SK-N-SH (cell line): ENCODE measurements around the gene ARHGAP26. TPM values are rescaled to one million over a fixed set of nuclear protein-coding genes. Genes with fewer than 3 reads are reported as not detected.

Source experiments
- CTCF ChIA-PET: fragments of 300-600, 350-600 bp; formaldehyde crosslinking; extraction: SDS; loops from one replicate; lab custom pipeline; 2021; lab: Yijun Ruan, JAX
- POLR2A ChIA-PET: fragments of 350-600 bp; sonication (Branson Sonifier 250); formaldehyde crosslinking; extraction: SDS; loops from one replicate; lab custom pipeline; 2020; ENCODE audit warnings: antibody characterized with exemption, inconsistent platforms; lab: Yijun Ruan, JAX
- DNase-seq: peaks from one replicate; pipeline ENCODE4 v3.0.0; 2012
- H2AFZ ChIP-seq: fragments of 200-600 bp; sonication (generic); 2 replicates; pipeline ENCODE4 v1.8.1; 2016; ENCODE audit warnings: antibody characterized with exemption, mild to moderate bottlenecking, low read depth
- H3F3A ChIP-seq: fragments of 200-600 bp; sonication (generic); replicated peaks from 2 replicates; pipeline ENCODE3; 2016; ENCODE audit warnings: antibody characterized with exemption, mild to moderate bottlenecking; ENCODE audit not compliant: insufficient read depth
- H3K27ac ChIP-seq, 2 experiments: fragments of 200-500 bp in 1 of 2; fragments of 200-600 bp in 1 of 2; sonication (Bioruptor generic) in 1 of 2; sonication (generic), shearing (Covaris generic) in 1 of 2; 2 replicates each; pipeline versions ENCODE4 v1.5.1 to v1.6.1; 2014 to 2016; ENCODE audit warnings: low read depth in 2 of 2, inconsistent platforms in 1 of 2, low read length in 1 of 2, mild to moderate bottlenecking in 1 of 2, mixed read lengths in 1 of 2
- H3K27me3 ChIP-seq: fragments of 200-600 bp; sonication (generic), shearing (Covaris generic); 2 replicates; pipeline ENCODE4 v1.6.1; 2016; ENCODE audit warnings: mixed run types; ENCODE audit not compliant: insufficient read depth
- H3K36me3 ChIP-seq, 2 experiments: fragments of 200-500 bp in 1 of 2; fragments of 200-600 bp in 1 of 2; sonication (Bioruptor generic) in 1 of 2; sonication (generic) in 1 of 2; replicated peaks in 1 of 2; 2 replicates each; pipeline versions ENCODE3 to v1.5.1; 2014 to 2016; ENCODE audit warnings: low read length in 1 of 2, mild to moderate bottlenecking in 1 of 2; ENCODE audit not compliant: insufficient read depth in 2 of 2, control insufficient read depth in 1 of 2
- H3K4me1 ChIP-seq, 2 experiments: fragments of 200-500 bp in 1 of 2; fragments of 200-600 bp in 1 of 2; sonication (Bioruptor generic) in 1 of 2; sonication (generic), shearing (Covaris generic) in 1 of 2; 2 replicates each; pipeline versions ENCODE4 v1.5.1 to v1.6.1; 2014 to 2016; ENCODE audit warnings: low read depth in 1 of 2, low read length in 1 of 2, mixed run types in 1 of 2; ENCODE audit not compliant: insufficient read depth in 2 of 2, control insufficient read depth in 1 of 2
- H3K4me2 ChIP-seq: fragments of 200-600 bp; sonication (generic), shearing (Covaris generic); 2 replicates; pipeline ENCODE4 v1.6.1; 2017; ENCODE audit warnings: mixed run types
- H3K4me3 ChIP-seq, 2 experiments: fragments of 200-500 bp in 1 of 2; fragments of 200-600 bp in 1 of 2; sonication (Bioruptor generic) in 1 of 2; sonication (generic), shearing (Covaris generic) in 1 of 2; 2 replicates each; pipeline versions ENCODE4 v1.5.1 to v1.8.1; 2014 to 2016; ENCODE audit warnings: low read depth in 2 of 2, inconsistent platforms in 1 of 2, low read length in 1 of 2, mild to moderate bottlenecking in 1 of 2, mixed read lengths in 1 of 2, moderate library complexity in 1 of 2
- H3K79me2 ChIP-seq: fragments of 200-600 bp; sonication (generic); 2 replicates; pipeline ENCODE4 v1.8.1; 2017; ENCODE audit warnings: mild to moderate bottlenecking; ENCODE audit not compliant: insufficient read depth
- H3K9ac ChIP-seq: fragments of 200-600 bp; sonication (generic); 2 replicates; pipeline ENCODE4 v1.6.1; 2017; ENCODE audit warnings: mixed run types
- H3K9me2 ChIP-seq: fragments of 200-600 bp; sonication (generic); 2 replicates; pipeline ENCODE4 v1.6.1; 2017; ENCODE audit warnings: mixed run types
- H3K9me3 ChIP-seq: fragments of 200-600 bp; sonication (generic); 2 replicates; pipeline ENCODE4 v1.6.1; 2017; ENCODE audit warnings: mixed run types, mild to moderate bottlenecking, moderate library complexity
- H4K20me1 ChIP-seq: fragments of 200-600 bp; sonication (generic); 2 replicates; pipeline ENCODE4 v1.6.1; 2017; ENCODE audit warnings: mild to moderate bottlenecking, mixed run types; ENCODE audit not compliant: insufficient read depth
- FOXM1 ChIP-seq: IDR thresholded peaks from 2 replicates; pipeline ENCODE4 v1.4.0; 2012; ENCODE audit warnings: low read depth, mild to moderate bottlenecking
- GABPA ChIP-seq: IDR thresholded peaks from 2 replicates; pipeline ENCODE4 v1.4.0; 2012; ENCODE audit warnings: low read depth, mild to moderate bottlenecking
- MEF2A ChIP-seq: IDR thresholded peaks from 2 replicates; pipeline ENCODE4 v1.4.0; 2012; ENCODE audit warnings: low read depth, borderline replicate concordance
- POLR2AphosphoS5 ChIP-seq: IDR thresholded peaks from 2 replicates; pipeline ENCODE4 v1.6.1; 2012; ENCODE audit warnings: low read depth, low read length
- RAD21 ChIP-seq: IDR thresholded peaks from 2 replicates; pipeline ENCODE4 v1.6.1; 2012; ENCODE audit warnings: mild to moderate bottlenecking, low read length
- RCOR1 ChIP-seq: fragments of 150-350 bp; IDR thresholded peaks from 2 replicates; pipeline ENCODE4 v1.6.1; 2017; ENCODE audit warnings: antibody characterized with exemption, low read length
- RFX5 ChIP-seq: IDR thresholded peaks from 2 replicates; pipeline ENCODE4 v1.6.1; 2012; ENCODE audit warnings: mild to moderate bottlenecking, improper control_type of control experiment, low read length
- RXRA ChIP-seq: IDR thresholded peaks from 2 replicates; pipeline ENCODE4 v1.4.0; 2012; ENCODE audit warnings: low read depth, mild to moderate bottlenecking, borderline replicate concordance
- SIN3A ChIP-seq: IDR thresholded peaks from 2 replicates; pipeline ENCODE4 v1.6.1; 2012; ENCODE audit warnings: low read depth, mild to moderate bottlenecking, low read length, moderate library complexity, borderline replicate concordance
- TEAD4 ChIP-seq: IDR thresholded peaks from 2 replicates; pipeline ENCODE4 v1.4.0; 2012; ENCODE audit warnings: mild to moderate bottlenecking, borderline replicate concordance; ENCODE audit not compliant: insufficient read depth
- WGBS: methylation state at CpG from one replicate; pipeline ENCODE4 v1.1.6; 2017; ENCODE audit warnings: low lambda C conversion rate; 5-methylcytosine and 5-hydroxymethylcytosine counted together
- polyA plus RNA-seq, 3 experiments: library from polyadenylated mRNA; depleted of rRNA; stranded (reverse); fragments of >200 nt; gene quantifications; 2 replicates each; pipeline ENCODE4 v1.2.3, GENCODE V29; 2012
- TF ChIP-seq, protein P1 (sequence below): fragments of 150-350 bp; IDR thresholded peaks from 2 replicates; pipeline ENCODE4 v1.6.1; 2016; ENCODE audit warnings: mild to moderate bottlenecking, low read depth, low read length

The ARHGAP26 gene
- polyA plus RNA-seq, 1 of the 3 experiments (the other 2 are of a cell fraction): 6.1 TPM

DNA sequence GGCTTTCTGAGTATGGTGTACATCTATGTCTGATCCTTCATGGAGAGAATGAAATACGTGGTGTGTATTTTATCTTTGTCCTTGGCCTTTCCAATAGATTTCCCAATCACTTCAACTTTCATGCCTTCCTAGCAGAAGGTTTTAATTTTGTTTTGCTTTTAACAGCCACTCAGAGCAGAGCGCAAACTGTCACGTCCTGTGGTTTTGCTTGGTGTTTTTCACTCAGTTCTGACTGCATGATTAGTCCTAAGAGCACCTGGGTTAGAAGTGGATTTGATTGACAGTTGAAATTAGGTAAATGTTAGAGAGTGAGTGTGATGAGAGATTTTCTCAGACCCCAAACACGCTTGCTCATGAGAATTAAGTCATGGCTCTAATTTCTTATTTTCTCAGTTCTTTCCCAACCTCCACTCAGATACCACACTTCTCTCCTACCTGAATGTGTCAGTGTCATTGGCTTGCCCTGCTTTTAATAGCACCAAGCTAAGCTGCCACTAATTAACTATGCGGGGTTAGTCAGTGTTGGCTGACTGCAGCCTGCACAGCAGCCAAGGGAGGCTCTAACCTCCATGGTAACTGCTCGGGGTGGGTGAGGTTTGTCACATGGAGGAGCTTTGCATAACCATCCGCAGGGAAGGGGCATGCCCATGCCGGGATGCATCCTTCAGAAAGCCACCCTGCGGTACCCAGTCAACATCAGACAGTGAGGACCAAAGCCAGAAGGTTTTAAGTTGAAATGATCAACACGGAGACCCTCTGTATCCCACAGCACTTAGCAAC, 459.9 kb downstream of the ARHGAP26 start (continued):
- TF ChIP-seq TEAD4: no peak
- no peak for TF ChIP-seq MEF2A
- TF ChIP-seq RCOR1: no peak
- no peak for TF ChIP-seq GABPA
- TF ChIP-seq, all 33 proteins: peak for 0

- TF ChIP-seq POLR2AphosphoS5 (no peak), RAD21 (no peak)
- TF ChIP-seq, protein P1, sequence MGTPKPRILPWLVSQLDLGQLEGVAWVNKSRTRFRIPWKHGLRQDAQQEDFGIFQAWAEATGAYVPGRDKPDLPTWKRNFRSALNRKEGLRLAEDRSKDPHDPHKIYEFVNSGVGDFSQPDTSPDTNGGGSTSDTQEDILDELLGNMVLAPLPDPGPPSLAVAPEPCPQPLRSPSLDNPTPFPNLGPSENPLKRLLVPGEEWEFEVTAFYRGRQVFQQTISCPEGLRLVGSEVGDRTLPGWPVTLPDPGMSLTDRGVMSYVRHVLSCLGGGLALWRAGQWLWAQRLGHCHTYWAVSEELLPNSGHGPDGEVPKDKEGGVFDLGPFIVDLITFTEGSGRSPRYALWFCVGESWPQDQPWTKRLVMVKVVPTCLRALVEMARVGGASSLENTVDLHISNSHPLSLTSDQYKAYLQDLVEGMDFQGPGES: no peak
- ChIA-PET CTCF (no interaction called here), POLR2A (no interaction called here)
- H3K4me3 ChIP-seq: no peak overlapping the region
- H3K4me1 ChIP-seq: peaks cover 6 to 7% of the 10 kb centered on the region in 2 experiments; a peak in 1 of 4 replicates
- no peaks in the 10 kb centered on the region for H4K20me1 ChIP-seq
- H3K27me3 ChIP-seq: no peaks in the 10 kb centered on the region
- no peaks in the 10 kb centered on the region for H3F3A ChIP-seq
- no peak overlapping the region for H3K9ac ChIP-seq
- H3K9me3 ChIP-seq: no peaks in the 10 kb centered on the region
- no peak overlapping the region for H3K27ac ChIP-seq
- H2AFZ ChIP-seq: no peak overlapping the region
- no peak overlapping the region for H3K4me2 ChIP-seq
- no peaks in the 10 kb centered on the region for H3K79me2 ChIP-seq
- no peak for DNase-seq
- no peaks in the 10 kb centered on the region for H3K36me3 ChIP-seq
- 96% methylated on average over 6 of the region's 6 CpGs for WGBS
- H3K9me2 ChIP-seq: no peaks in the 10 kb centered on the region
Measured at GRCh38 chr5:143230676-143230996, 460.5 kb downstream of the ARHGAP26 start.

DNA sequence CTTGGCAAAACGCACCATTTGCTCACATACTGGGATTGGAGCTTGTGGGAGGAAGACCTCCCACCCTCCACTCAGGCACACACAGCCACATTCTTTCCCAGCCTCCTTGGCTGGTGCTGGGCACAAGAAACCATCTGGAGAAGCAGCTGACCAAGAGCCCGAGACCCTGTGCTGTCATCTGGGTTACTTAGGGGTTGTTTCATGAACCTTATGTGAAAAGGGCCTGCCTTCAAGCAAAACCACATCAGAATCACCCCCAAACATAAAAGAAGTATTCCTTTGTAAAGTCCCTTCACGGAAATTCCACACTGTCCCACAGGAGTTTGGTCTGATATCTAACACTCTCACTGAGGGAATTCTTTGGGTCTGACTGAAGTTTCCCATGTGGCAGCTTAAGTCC, 461.2 kb downstream of the ARHGAP26 start:
- Histone ChIP-seq H3K36me3 (no peaks in the 10 kb centered on the region), H3K9me2 (no peaks in the 10 kb centered on the region), H3K79me2 (no peaks in the 10 kb centered on the region), H3K9me3 (no peaks in the 10 kb centered on the region), H4K20me1 (no peaks in the 10 kb centered on the region), H3K27me3 (no peaks in the 10 kb centered on the region), H3K4me3 (no peak overlapping the region), H3K4me1 (peaks cover 6 to 7% of the 10 kb centered on the region in 2 experiments; a peak in 1 of 4 replicates), H3K4me2 (no peak overlapping the region), H3F3A (no peaks in the 10 kb centered on the region), H2AFZ (no peak overlapping the region), H3K9ac (no peak overlapping the region), H3K27ac (no peak overlapping the region)
- ChIA-PET CTCF (no interaction called here), POLR2A (no interaction called here)
- TF ChIP-seq RXRA (no peak), RFX5 (no peak), FOXM1 (no peak), SIN3A (no peak)
- 67% methylated on average over 3 of the region's 3 CpGs for WGBS
- DNase-seq: no peak
